Right renal cortex interstitium (tissue), 3 donors: Measurements from ENCODE around the gene TMEFF1. TPM values are rescaled to one million over a fixed set of nuclear protein-coding genes. Genes with fewer than 3 reads are reported as not detected.
"Not testable (repeated sequence)": the region's sequence is repeated elsewhere in the genome, so short reads cannot be mapped to it uniquely, and the experiment has no call there.

Source experiments
- DNase-seq, 3 donors: peaks; one replicate each; pipeline ENCODE4 v3.0.0-alpha.2; 2013; ENCODE audit warnings: low read depth in 3 of 3, low spot score in 2 of 3
- polyA plus RNA-seq, 3 donors: library from polyadenylated mRNA; unstranded; fragments of 120-200 nt; gene quantifications; one replicate each; pipeline ENCODE4 v1.2.1, GENCODE V29; 2013; ENCODE audit not compliant: insufficient read length in 3 of 3

TMEFF1 gene
- polyA plus RNA-seq, 3 donors = 3.9 to 5.4 (median 5.0) TPM

GRCh38 chr9:100486479-100487176 is 13.7 kb downstream of the TMEFF1 start:
- no peak for DNase-seq

- no peak for DNase-seq
Observed at GRCh38 chr9:100488177-100488576, 15.2 kb downstream of the TMEFF1 start.

GRCh38 chr9:100489836-100490235 is 16.9 kb downstream of the TMEFF1 start:
- no peak for DNase-seq

GRCh38 chr9:100492952-100493351 is 20.0 kb downstream of the TMEFF1 start:
- no peak for DNase-seq

GRCh38 chr9:100498592-100498991 is 25.6 kb downstream of the TMEFF1 start:
- no peak for DNase-seq

GRCh38 chr9:100499460-100499859 is 26.5 kb downstream of the TMEFF1 start:
- no peak for DNase-seq

GRCh38 chr9:100499866-100500265 is 26.9 kb downstream of the TMEFF1 start:
- DNase-seq = no peak

- DNase-seq = peak in 1 of 3 donors; percentile 16
Observed at GRCh38 chr9:100505564-100506159, 32.7 kb downstream of the TMEFF1 start.

- not testable (repeated sequence) for DNase-seq
Observed at GRCh38 chr9:100507350-100507749, 34.4 kb downstream of the TMEFF1 start.

- DNase-seq = no peak
Observed at GRCh38 chr9:100511205-100511604, 38.3 kb downstream of the TMEFF1 start.

GRCh38 chr9:100515578-100516494 is 42.9 kb downstream of the TMEFF1 start:
- DNase-seq = no peak

- DNase-seq = no peak
Observed at GRCh38 chr9:100521282-100521681, 48.3 kb downstream of the TMEFF1 start.

GRCh38 chr9:100525563-100525962 is 52.6 kb downstream of the TMEFF1 start:
- DNase-seq = no peak

GRCh38 chr9:100527180-100527794 is 54.3 kb downstream of the TMEFF1 start:
- DNase-seq = not testable (repeated sequence)

GRCh38 chr9:100534401-100534800 is 61.5 kb downstream of the TMEFF1 start:
- no peak for DNase-seq

- DNase-seq = no peak
Observed at GRCh38 chr9:100540327-100540726, 67.4 kb downstream of the TMEFF1 start.

GRCh38 chr9:100549048-100549447 is 76.1 kb downstream of the TMEFF1 start:
- DNase-seq = no peak

GRCh38 chr9:100554935-100555401 is 82.0 kb downstream of the TMEFF1 start:
- no peak for DNase-seq

GRCh38 chr9:100555471-100555870 is 82.5 kb downstream of the TMEFF1 start:
- DNase-seq = no peak

- DNase-seq = no peak
Observed at GRCh38 chr9:100557053-100557452, 84.1 kb downstream of the TMEFF1 start.

- DNase-seq = no peak
Observed at GRCh38 chr9:100561256-100561655, 88.3 kb downstream of the TMEFF1 start.
